HepG2 (cell line): ENCODE data around the gene SYCP2L. TPM values are rescaled to one million over a fixed set of nuclear protein-coding genes. Genes with fewer than 3 reads are reported as not detected.

ENCODE experiments used
- AFF4 ChIP-seq: sonication (generic); formaldehyde crosslinking; IDR thresholded peaks from 2 replicates; pipeline ENCODE4 v1.4.0; 2020; ENCODE audit warnings: missing genetic modification reagents
- CENPT ChIP-seq: sonication (generic); formaldehyde crosslinking; IDR thresholded peaks from 2 replicates; pipeline ENCODE4 v1.8.0; 2022; ENCODE audit warnings: low read depth, mild to moderate bottlenecking, moderate library complexity, missing genetic modification reagents
- FOXK2 ChIP-seq: fragments of 450-650 bp; IDR thresholded peaks from 2 replicates; pipeline ENCODE4 v1.6.1; 2016
- MATR3 ChIP-seq: sonication (generic); formaldehyde crosslinking; IDR thresholded peaks from 2 replicates; pipeline ENCODE4 v1.4.0; 2020; ENCODE audit warnings: missing genetic modification reagents
- MBD4 ChIP-seq: IDR thresholded peaks from 2 replicates; pipeline ENCODE4 v1.6.1; 2012; ENCODE audit warnings: low read length, inconsistent platforms, borderline replicate concordance
- NAIF1 ChIP-seq: sonication (generic); formaldehyde crosslinking; IDR thresholded peaks from 2 replicates; pipeline ENCODE4 v1.5.0; 2020; ENCODE audit warnings: mild to moderate bottlenecking, missing genetic modification reagents, borderline replicate concordance
- RERE ChIP-seq: IDR thresholded peaks from 2 replicates; pipeline ENCODE4 v1.6.1; 2016; ENCODE audit warnings: low read depth, missing genetic modification reagents, missing compliant biosample characterization
- REST ChIP-seq, 2 experiments: IDR thresholded peaks; 2 replicates each; pipeline ENCODE4 v1.6.1; 2011 to 2012; ENCODE audit warnings: low read length in 2 of 2, borderline replicate concordance in 1 of 2, low read depth in 1 of 2, mild to moderate bottlenecking in 1 of 2, moderate library complexity in 1 of 2
- SP140L ChIP-seq: sonication (generic); formaldehyde crosslinking; IDR thresholded peaks from 2 replicates; pipeline ENCODE4 v1.4.0; 2020; ENCODE audit warnings: missing genetic modification reagents, borderline replicate concordance
- ZNF430 ChIP-seq: sonication (generic); formaldehyde crosslinking; IDR thresholded peaks from 2 replicates; pipeline ENCODE4 v1.9.0; 2021; ENCODE audit warnings: mild to moderate bottlenecking, missing genetic modification reagents
- ZNF512 ChIP-seq: sonication (generic); formaldehyde crosslinking; IDR thresholded peaks from 2 replicates; pipeline ENCODE4 v1.4.0; 2020; ENCODE audit warnings: mild to moderate bottlenecking, missing genetic modification reagents
- ZNF660 ChIP-seq: sonication (generic); formaldehyde crosslinking; IDR thresholded peaks from 2 replicates; pipeline ENCODE4 v1.5.1; 2020; ENCODE audit warnings: mild to moderate bottlenecking, low read depth, missing genetic modification reagents, borderline replicate concordance
- ZNF747 ChIP-seq: sonication (generic); formaldehyde crosslinking; IDR thresholded peaks from 2 replicates; pipeline ENCODE4 v1.8.1; 2023; ENCODE audit warnings: missing genetic modification reagents, mild to moderate bottlenecking, borderline replicate concordance
- ZNF773 ChIP-seq: sonication (generic); formaldehyde crosslinking; IDR thresholded peaks from 2 replicates; pipeline ENCODE4 v1.4.0; 2020; ENCODE audit warnings: missing genetic modification reagents, borderline replicate concordance
- polyA plus RNA-seq, 8 experiments: library from polyadenylated mRNA; depleted of rRNA in 3 of 8; stranded (reverse) in 7 of 8; unstranded in 1 of 8; fragments of >200 nt; fragmentation: Illumina TruSeq in 4 of 8; extraction: Trizol in 4 of 8; gene quantifications; 2 replicates each; pipeline versions ENCODE4 v1.2.1 to v1.2.3, GENCODE V29; 2011 to 2016; ENCODE audit warnings: low read depth in 4 of 8, missing spikeins in 1 of 8, mixed read lengths in 1 of 8; ENCODE audit not compliant: insufficient read depth in 1 of 8
- total RNA-seq, 5 experiments: library from RNA; depleted of rRNA; stranded (reverse); fragments of >200 nt; fragmentation: Illumina TruSeq; extraction: Trizol; gene quantifications; 2 replicates each; pipeline ENCODE4 v1.2.3, GENCODE V29; 2016; ENCODE audit warnings: low read depth in 1 of 5

The SYCP2L gene
- total and polyA plus RNA-seq, 2 of the 13 experiments (the other 11 are each of a cell fraction or from before 2014, with no cell fraction given) = 0.22 to 0.54 TPM

GRCh38 chr6:10837995-10838793 is 48.7 kb upstream of the SYCP2L start, which contains the start of gene MAK (continued):
- TF ChIP-seq REST (IDR thresholded peaks at IDR 0.05; ENCODE audit: borderline replicate concordance in 1 of 2, low read depth in 1 of 2, low read length in 2 of 2) = no peak
- TF ChIP-seq MATR3 (CRISPR knock-in tag) = no peak
- TF ChIP-seq ZNF747 (CRISPR knock-in tag) = no peak
- no peak for TF ChIP-seq MBD4
- no peak for TF ChIP-seq ZNF430 (CRISPR knock-in tag)
- TF ChIP-seq FOXK2 = no peak
- no peak for TF ChIP-seq CENPT (CRISPR knock-in tag)
- no peak for TF ChIP-seq ZNF660 (CRISPR knock-in tag)
- TF ChIP-seq NAIF1 = no peak; the same call in 1 of the 2 replicates
- TF ChIP-seq AFF4 (CRISPR knock-in tag) = no peak
- no peak for TF ChIP-seq ZNF773 (CRISPR knock-in tag)
- TF ChIP-seq SP140L (CRISPR knock-in tag) = no peak
- TF ChIP-seq ZNF512 = no peak
- TF ChIP-seq RERE (CRISPR knock-in tag) = no peak
